ENCODE results near the gene LRP10. TPM values are rescaled to one million over a fixed set of nuclear protein-coding genes. Genes with fewer than 3 reads are reported as not detected.
"Not testable (repeated sequence)": the region's sequence is repeated elsewhere in the genome, so short reads cannot be mapped to it uniquely, and the experiment has no call there.

LRP10 gene
- total RNA-seq, 1 experiment from 2014 or later, result 7.8 TPM

- H3K27ac ChIP-seq (ENCODE audit: low read depth, low read length, poor library complexity, severe bottlenecking), result no peak overlapping the region
- no peaks in the 10 kb centered on the region for H3K27me3 ChIP-seq (replicated peaks; ENCODE audit: insufficient read depth, low read depth, low read length, poor library complexity)
- no peaks in the 10 kb centered on the region for H3K4me1 ChIP-seq (ENCODE audit: insufficient read depth, low read length, poor library complexity, severe bottlenecking)
- intact Hi-C loops (cut with micrococcal nuclease; ENCODE audit: unreplicated experiment), result no loop called here
- ChIA-PET CTCF (no interaction called here), POLR2A (ENCODE audit: low non-redundant PET) (no interaction called here)
- H3K9me3 ChIP-seq (ENCODE audit: low read depth, low read length, poor library complexity, severe bottlenecking), result no peaks in the 10 kb centered on the region
- no peak for TF ChIP-seq EZH2 (IDR thresholded peaks at IDR 0.05; ENCODE audit: borderline replicate concordance, low read depth, low read length, poor library complexity, severe bottlenecking)
- TF ChIP-seq CTCF (conservative IDR thresholded peaks at IDR 0.05; ENCODE audit: low read depth, low read length), result no peak
- H3K36me3 ChIP-seq (ENCODE audit: insufficient read depth, low read length, poor library complexity, severe bottlenecking), result peaks cover 92% of the 10 kb centered on the region
- DNase-seq (ENCODE audit: low spot score), result no peak
- no TSS peak for BruUV-seq (replicated peaks)
- H3K4me3 ChIP-seq (ENCODE audit: low read depth, low read length, poor library complexity, severe bottlenecking), result no peak overlapping the region
Observed at GRCh38 chr14:22907429-22907828, 35.9 kb downstream of the LRP10 start.

GRCh38 chr14:22908601-22909000 is 37.1 kb downstream of the LRP10 start:
- DNase-seq (ENCODE audit: low spot score), result no peak
- CTCF ChIA-PET, result no interaction called here
- no peak overlapping the region for H3K27ac ChIP-seq (ENCODE audit: low read depth, low read length, poor library complexity, severe bottlenecking)
- intact Hi-C loops (cut with micrococcal nuclease; ENCODE audit: unreplicated experiment), result no loop called here
- no peaks in the 10 kb centered on the region for H3K27me3 ChIP-seq (replicated peaks; ENCODE audit: insufficient read depth, low read depth, low read length, poor library complexity)
- no peaks in the 10 kb centered on the region for H3K9me3 ChIP-seq (ENCODE audit: low read depth, low read length, poor library complexity, severe bottlenecking)
- no TSS peak for BruUV-seq (replicated peaks)
- H3K4me1 ChIP-seq (ENCODE audit: insufficient read depth, low read length, poor library complexity, severe bottlenecking), result no peaks in the 10 kb centered on the region
- POLR2A ChIA-PET (ENCODE audit: low non-redundant PET), result no interaction called here
- H3K4me3 ChIP-seq (ENCODE audit: low read depth, low read length, poor library complexity, severe bottlenecking), result no peak overlapping the region
- peaks cover 80% of the 10 kb centered on the region for H3K36me3 ChIP-seq (ENCODE audit: insufficient read depth, low read length, poor library complexity, severe bottlenecking)
- TF ChIP-seq EZH2 (IDR thresholded peaks at IDR 0.05; ENCODE audit: borderline replicate concordance, low read depth, low read length, poor library complexity, severe bottlenecking) (no peak), CTCF (conservative IDR thresholded peaks at IDR 0.05; ENCODE audit: low read depth, low read length) (no peak)

- POLR2A ChIA-PET (ENCODE audit: low non-redundant PET), result no interaction called here
Observed at GRCh38 chr14:22910916-22911315, 39.4 kb downstream of the LRP10 start.

GRCh38 chr14:22914836-22915235 is 43.3 kb downstream of the LRP10 start:
- CTCF ChIA-PET; BruUV-seq (replicated peaks); H3K4me3 ChIP-seq (ENCODE audit: low read depth, low read length, poor library complexity, severe bottlenecking); H3K27me3 ChIP-seq (replicated peaks; ENCODE audit: insufficient read depth, low read depth, low read length, poor library complexity); intact Hi-C loops (cut with micrococcal nuclease; ENCODE audit: unreplicated experiment); H3K27ac ChIP-seq (ENCODE audit: low read depth, low read length, poor library complexity, severe bottlenecking); H3K4me1 ChIP-seq (ENCODE audit: insufficient read depth, low read length, poor library complexity, severe bottlenecking); H3K9me3 ChIP-seq (ENCODE audit: low read depth, low read length, poor library complexity, severe bottlenecking); DNase-seq (ENCODE audit: low spot score); POLR2A ChIA-PET (ENCODE audit: low non-redundant PET): not testable (repeated sequence)
- peaks cover 39% of the 10 kb centered on the region for H3K36me3 ChIP-seq (ENCODE audit: insufficient read depth, low read length, poor library complexity, severe bottlenecking)

More at GRCh38 chr14:22910916-22911315, 39.4 kb downstream of the LRP10 start:
- Histone ChIP-seq H3K36me3 (ENCODE audit: insufficient read depth, low read length, poor library complexity, severe bottlenecking) (peaks cover 62% of the 10 kb centered on the region), H3K4me1 (ENCODE audit: insufficient read depth, low read length, poor library complexity, severe bottlenecking) (no peaks in the 10 kb centered on the region), H3K27ac (ENCODE audit: low read depth, low read length, poor library complexity, severe bottlenecking) (no peak overlapping the region), H3K4me3 (ENCODE audit: low read depth, low read length, poor library complexity, severe bottlenecking) (no peak overlapping the region), H3K9me3 (ENCODE audit: low read depth, low read length, poor library complexity, severe bottlenecking) (no peaks in the 10 kb centered on the region), H3K27me3 (replicated peaks; ENCODE audit: insufficient read depth, low read depth, low read length, poor library complexity) (no peaks in the 10 kb centered on the region)
- CTCF ChIA-PET, result no interaction called here
- no peak for DNase-seq (ENCODE audit: low spot score)
- no TSS peak for BruUV-seq (replicated peaks)
- intact Hi-C loops (cut with micrococcal nuclease; ENCODE audit: unreplicated experiment), result no loop called here
- TF ChIP-seq CTCF (conservative IDR thresholded peaks at IDR 0.05; ENCODE audit: low read depth, low read length), result no peak
- TF ChIP-seq EZH2 (IDR thresholded peaks at IDR 0.05; ENCODE audit: borderline replicate concordance, low read depth, low read length, poor library complexity, severe bottlenecking), result no peak
